GM12874 (cell line): ENCODE results near the gene DENND2A.

Experiments used
- TF ChIP-seq, protein P1 (sequence below): IDR thresholded peaks from 2 replicates; pipeline ENCODE4 v1.5.1; 2011; ENCODE audit warnings: low read depth, mild to moderate bottlenecking, control low read depth, low read length, moderate library complexity; ENCODE audit not compliant: insufficient read depth

DENND2A gene

DNA sequence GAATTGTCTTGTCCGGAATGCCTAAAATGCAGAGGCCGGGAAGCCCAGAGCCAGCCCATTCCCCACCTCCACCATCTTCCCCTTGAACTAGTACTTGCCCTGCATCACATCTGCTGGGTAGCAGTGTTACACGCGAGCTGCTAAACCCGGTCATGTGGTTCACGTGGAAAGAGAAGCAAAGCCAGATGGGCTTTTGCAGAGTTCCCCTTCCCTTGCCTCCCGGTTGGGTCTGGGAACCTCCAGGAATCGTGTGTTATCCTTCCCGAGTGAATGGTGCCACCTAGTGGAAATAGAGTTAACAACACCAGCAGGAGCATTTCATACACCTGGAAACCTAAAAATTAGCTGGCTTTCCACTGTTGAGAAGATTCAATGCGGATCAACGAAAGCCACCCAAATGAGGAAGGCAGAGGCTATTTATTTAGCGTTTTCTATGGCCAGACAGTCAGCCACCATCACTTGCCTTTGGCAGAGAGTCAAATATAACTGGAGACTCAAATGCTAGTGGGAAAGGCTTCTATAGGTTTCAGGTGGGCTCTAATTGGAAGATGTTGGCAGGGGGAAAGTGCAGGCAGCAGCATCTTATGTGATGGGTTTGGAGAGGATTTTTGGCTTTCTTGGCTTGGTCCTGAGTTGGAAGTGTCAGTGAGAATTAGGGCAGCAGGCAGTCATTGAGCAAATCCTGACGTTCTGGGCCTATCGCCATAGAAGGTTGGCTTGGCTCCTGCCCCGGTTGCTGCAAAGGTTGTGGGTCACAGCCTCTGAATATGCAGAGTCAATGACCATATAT lies 12.9 kb upstream of the DENND2A start:
- TF ChIP-seq, protein P1, sequence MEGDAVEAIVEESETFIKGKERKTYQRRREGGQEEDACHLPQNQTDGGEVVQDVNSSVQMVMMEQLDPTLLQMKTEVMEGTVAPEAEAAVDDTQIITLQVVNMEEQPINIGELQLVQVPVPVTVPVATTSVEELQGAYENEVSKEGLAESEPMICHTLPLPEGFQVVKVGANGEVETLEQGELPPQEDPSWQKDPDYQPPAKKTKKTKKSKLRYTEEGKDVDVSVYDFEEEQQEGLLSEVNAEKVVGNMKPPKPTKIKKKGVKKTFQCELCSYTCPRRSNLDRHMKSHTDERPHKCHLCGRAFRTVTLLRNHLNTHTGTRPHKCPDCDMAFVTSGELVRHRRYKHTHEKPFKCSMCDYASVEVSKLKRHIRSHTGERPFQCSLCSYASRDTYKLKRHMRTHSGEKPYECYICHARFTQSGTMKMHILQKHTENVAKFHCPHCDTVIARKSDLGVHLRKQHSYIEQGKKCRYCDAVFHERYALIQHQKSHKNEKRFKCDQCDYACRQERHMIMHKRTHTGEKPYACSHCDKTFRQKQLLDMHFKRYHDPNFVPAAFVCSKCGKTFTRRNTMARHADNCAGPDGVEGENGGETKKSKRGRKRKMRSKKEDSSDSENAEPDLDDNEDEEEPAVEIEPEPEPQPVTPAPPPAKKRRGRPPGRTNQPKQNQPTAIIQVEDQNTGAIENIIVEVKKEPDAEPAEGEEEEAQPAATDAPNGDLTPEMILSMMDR, result peak; percentile 69

DNA sequence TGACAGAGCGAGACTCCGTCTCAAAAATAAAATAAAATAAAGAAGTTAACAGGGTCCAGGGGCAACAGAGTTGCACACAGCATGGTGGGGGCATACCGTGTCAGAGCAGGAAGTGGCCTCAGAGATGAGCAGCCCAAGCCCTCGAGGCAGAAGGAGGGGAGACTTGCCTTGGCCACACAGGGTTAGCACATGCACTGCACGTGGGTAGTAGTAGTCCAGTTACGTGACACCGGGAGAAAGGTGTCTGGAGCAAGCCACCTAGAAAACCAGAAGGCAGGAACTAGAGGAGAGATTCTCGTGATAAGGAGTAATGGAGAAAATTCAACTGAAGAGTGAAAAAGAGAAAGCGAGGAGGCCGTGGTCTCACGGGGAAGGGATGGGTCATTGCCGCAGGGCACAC lies 9.8 kb upstream of the DENND2A start:
- TF ChIP-seq, protein P1, result no peak

DNA sequence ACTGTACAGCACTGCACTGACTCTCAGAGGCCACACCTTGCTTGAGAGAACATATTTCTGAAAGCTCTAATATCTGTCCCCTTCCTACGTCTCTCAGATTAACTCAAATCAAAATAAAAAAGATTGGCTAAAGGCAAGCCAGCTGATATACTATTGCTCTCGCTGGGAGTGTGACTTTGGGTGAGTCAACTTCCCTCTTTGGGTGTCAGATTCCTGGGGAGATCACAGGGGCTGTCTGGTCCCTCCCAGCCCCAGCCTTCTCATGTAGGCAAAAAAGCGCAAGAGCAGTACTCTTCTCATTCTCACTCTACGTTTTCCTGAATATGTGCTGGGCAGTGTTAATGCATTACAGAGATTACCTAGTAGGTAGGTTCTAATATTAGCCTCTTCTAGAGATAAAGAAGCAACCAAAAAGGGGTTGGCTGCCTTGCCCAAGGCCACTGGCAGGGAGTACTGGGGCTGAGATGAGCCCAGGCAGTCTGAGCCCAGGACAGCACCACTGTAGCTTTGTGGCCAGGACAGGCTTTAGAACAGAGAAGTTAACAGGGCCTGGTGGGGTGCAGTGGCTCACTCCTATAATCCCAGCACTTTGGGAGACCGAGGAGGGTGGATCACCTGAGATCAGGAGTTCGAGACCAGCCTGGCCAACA lies 9.1 kb upstream of the DENND2A start:
- TF ChIP-seq, protein P1, result no peak

DNA sequence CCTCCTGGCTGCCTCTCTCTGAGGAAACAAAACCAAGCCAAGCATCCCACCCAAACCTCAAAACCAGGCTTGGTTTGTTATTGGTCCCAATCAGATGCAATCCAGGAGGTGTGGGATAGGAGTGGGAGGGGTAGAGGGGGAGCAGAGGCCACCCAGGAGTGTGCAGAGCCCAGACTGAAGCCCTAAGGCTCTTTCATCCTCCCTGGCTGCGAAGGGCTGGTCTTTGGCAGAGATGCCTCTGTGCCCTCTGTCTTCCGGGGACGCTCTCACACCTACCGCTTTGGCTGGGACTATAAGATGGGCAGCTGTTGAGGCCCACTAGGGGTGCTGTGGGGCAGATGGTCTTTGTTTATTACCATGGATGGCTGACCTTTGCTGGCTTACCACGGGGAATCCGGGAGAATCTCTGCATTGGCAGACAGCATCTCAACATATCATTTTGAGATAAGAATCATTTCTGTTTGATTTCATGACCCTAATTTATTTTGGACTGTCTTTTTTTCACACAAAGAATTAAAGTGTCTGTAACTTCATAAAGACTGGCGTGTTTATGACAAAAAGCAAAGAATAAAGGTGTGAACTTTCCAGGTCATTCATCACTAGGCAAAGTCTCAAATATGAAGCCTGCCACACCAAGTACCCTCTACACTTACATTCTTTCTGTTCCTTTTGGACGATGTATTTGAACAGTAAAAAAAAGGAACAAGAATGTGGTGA lies 6.5 kb upstream of the DENND2A start:
- TF ChIP-seq, protein P1, result peak; percentile 65

DNA sequence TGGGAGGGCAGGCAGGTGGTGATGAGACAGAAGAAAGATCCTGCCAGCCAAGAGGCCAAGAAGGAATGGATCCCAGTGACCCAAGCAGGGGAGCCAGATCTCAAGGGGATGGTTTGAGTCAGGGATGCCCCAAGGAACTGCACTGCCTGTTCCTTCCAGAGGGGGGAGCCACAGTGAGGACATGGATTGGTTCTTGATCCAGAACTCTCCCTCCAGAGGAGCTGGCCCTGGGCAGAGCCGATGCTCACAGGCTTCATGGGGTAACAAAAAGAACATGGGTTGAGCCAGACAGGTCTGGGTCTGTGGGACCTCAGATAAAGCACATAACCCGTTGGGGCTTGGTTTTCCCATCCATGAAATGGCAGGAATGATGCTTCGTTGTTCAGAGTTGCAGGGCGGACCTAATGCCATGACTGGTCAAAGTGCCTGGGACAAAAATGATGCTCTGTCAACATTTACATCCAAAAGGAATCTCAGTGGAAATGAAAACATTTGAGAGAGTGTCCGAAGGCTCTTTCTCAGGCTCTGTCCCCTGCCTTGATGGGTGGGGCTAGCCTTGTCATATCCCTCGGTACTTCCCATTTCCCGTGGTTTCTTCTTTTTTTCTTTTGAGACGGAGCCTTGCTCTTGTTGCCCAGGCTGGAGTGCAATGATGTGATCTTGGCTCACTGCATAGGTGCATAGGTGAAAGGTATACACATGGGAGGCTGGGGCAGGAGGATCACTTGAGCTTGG lies 4.7 kb upstream of the DENND2A start:
- TF ChIP-seq, protein P1, result peak; percentile 58

DNA sequence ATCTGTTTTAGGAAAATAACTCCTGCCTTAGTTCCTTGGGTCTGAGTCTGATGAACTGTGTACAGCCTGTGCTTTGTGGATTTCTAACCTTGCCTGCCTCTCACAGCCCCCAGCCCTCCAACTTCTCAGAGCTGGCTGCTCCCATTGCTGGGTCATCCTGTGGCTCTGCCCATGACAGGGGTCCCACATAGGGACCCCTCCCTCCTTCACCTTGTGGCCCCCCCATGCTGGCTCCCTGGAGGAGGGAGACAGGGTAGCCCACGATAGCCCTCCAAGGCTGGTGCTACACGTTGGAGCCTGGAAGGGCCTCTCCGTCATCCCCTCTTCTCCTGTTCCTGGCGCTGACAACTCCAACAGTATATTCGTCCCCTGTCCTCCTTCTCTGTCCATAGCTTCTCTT lies 2.8 kb upstream of the DENND2A start:
- TF ChIP-seq, protein P1, result no peak
